ENCODE data around the gene PTPRD.

PTPRD gene

GRCh38 chr9:8666060-8666459 is 1946.7 kb downstream of the PTPRD start:
- in situ Hi-C loops (cut with HindIII; ENCODE audit: low sequenced_read_pairs): no loop called here
- TF ChIP-seq CTCF (IDR thresholded peaks at IDR 0.05; ENCODE audit: low read depth, low read length, missing control alignments): no peak
- H3K4me3 ChIP-seq (ENCODE audit: low read depth, low read length): no peak overlapping the region
- no peak for DNase-seq (ENCODE audit: low read depth)

- in situ Hi-C loops (cut with HindIII; ENCODE audit: low sequenced_read_pairs): no loop called here
- DNase-seq (ENCODE audit: low read depth): peak; percentile 89
- no peak for TF ChIP-seq CTCF (IDR thresholded peaks at IDR 0.05; ENCODE audit: low read depth, low read length, missing control alignments)
- H3K4me3 ChIP-seq (ENCODE audit: low read depth, low read length): no peak overlapping the region
Observed at GRCh38 chr9:8660383-8660782, 1952.4 kb downstream of the PTPRD start.

DNA sequence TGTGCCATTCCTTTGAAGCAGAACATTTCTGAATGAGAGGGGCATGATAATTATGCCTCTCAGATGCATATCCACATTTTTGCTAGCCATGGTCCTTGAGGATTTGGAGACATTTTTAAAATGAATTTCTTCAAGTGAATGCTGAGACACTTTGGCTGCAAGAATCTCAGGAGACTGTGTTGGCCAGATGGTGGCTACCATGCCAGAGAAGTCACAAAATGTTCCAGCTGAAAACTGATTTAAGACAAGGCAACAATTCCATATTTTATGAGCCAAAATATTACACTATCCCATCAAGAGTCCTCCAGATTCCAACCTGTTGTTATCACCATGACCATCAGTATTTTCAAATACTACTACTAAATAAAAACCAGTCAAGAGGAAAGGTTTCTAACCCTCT is 1953.7 kb downstream of the PTPRD start:
- no peak for TF ChIP-seq CTCF (IDR thresholded peaks at IDR 0.05; ENCODE audit: low read depth, low read length, missing control alignments)
- no peak overlapping the region for H3K4me3 ChIP-seq (ENCODE audit: low read depth, low read length)
- in situ Hi-C loops (cut with HindIII; ENCODE audit: low sequenced_read_pairs): no loop called here
- DNase-seq (ENCODE audit: low read depth): no peak

GRCh38 chr9:8655071-8655470 is 1957.7 kb downstream of the PTPRD start:
- H3K4me3 ChIP-seq (ENCODE audit: low read depth, low read length): no peak overlapping the region
- no peak for TF ChIP-seq CTCF (IDR thresholded peaks at IDR 0.05; ENCODE audit: low read depth, low read length, missing control alignments)
- DNase-seq (ENCODE audit: low read depth): no peak
- in situ Hi-C loops (cut with HindIII; ENCODE audit: low sequenced_read_pairs): no loop called here

DNA sequence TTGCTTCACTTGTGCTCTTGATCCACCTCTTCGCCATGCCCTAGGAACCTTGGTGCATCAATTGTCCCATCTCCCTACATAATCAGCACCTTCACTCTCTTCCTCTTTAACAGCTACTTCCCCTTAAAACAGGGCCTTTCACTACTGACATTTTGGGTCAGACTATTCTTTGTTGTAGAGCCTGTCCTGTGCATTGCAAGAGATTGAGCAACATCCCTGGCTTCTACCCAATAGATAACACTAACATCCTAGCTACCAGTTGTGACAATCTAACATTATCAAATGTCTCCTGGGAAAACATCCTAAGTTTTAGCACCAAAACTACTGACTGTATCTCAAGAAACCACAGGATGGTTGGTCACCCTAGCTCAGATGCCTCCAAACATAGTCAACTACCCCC is 1958.9 kb downstream of the PTPRD start:
- no peak for DNase-seq (ENCODE audit: low read depth)
- no peak for TF ChIP-seq CTCF (IDR thresholded peaks at IDR 0.05; ENCODE audit: low read depth, low read length, missing control alignments)
- in situ Hi-C loops (cut with HindIII; ENCODE audit: low sequenced_read_pairs): no loop called here
- H3K4me3 ChIP-seq (ENCODE audit: low read depth, low read length): no peak overlapping the region

DNA sequence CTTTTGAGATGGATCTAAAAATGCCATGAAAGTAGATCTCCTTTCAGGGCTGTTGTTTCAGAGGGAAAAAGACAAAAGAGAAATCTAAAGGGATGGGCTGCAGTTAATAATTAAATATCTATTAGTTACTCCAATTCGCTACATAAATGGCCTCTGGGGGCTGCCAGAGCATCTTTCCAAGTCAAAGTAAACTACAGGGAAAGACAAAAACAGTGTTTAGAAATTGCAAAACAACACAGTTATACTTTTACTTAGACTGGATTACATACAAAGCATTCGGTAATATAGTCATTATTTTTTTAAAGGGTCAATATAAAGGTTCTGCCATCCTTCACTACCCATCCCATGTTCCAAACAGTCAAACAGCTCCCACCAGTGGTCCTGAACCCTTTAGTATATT is 1959.7 kb downstream of the PTPRD start:
- no peak for TF ChIP-seq CTCF (IDR thresholded peaks at IDR 0.05; ENCODE audit: low read depth, low read length, missing control alignments)
- in situ Hi-C loops (cut with HindIII; ENCODE audit: low sequenced_read_pairs): no loop called here
- H3K4me3 ChIP-seq (ENCODE audit: low read depth, low read length): no peak overlapping the region
- DNase-seq (ENCODE audit: low read depth): no peak

- H3K4me3 ChIP-seq (ENCODE audit: low read depth, low read length): no peak overlapping the region
- TF ChIP-seq CTCF (IDR thresholded peaks at IDR 0.05; ENCODE audit: low read depth, low read length, missing control alignments): no peak
- in situ Hi-C loops (cut with HindIII; ENCODE audit: low sequenced_read_pairs): no loop called here
- DNase-seq (ENCODE audit: low read depth): no peak
Observed at GRCh38 chr9:8652255-8652654, 1960.5 kb downstream of the PTPRD start.
